ENCODE results near the gene C2CD2. TPM values are rescaled to one million over a fixed set of nuclear protein-coding genes. Genes with fewer than 3 reads are reported as not detected.

The C2CD2 gene
- total and polyA plus RNA-seq, 2 experiments from 2014 or later = 4.5 to 16.2 TPM

GRCh38 chr21:41848958-41849580 is 104.7 kb downstream of the C2CD2 start:
- Mint-ChIP-seq H3K36me3 (ENCODE audit: low read depth) (peaks cover 20% of the 10 kb centered on the region), H3K27ac (no peak overlapping the region)

More at GRCh38 chr21:41848958-41849580, 104.7 kb downstream of the C2CD2 start:
- no peak overlapping the region for H3K4me2 ChIP-seq
- no peaks in the 10 kb centered on the region for H3K79me2 ChIP-seq (replicated peaks; ENCODE audit: insufficient read depth)
- no peaks in the 10 kb centered on the region for H3K4me1 ChIP-seq (ENCODE audit: insufficient read depth)
- no peak for TF ChIP-seq ZNF114 (CRISPR knock-in tag; IDR thresholded peaks at IDR 0.05)
- TF ChIP-seq JUNB (IDR thresholded peaks at IDR 0.05; ENCODE audit: unreplicated experiment) = no peak
- no peak for TF ChIP-seq ZNF331 (CRISPR knock-in tag; IDR thresholded peaks at IDR 0.05; ENCODE audit: low read depth)
- TF ChIP-seq CTCF (conservative IDR thresholded peaks at IDR 0.05; ENCODE audit: low read depth in 2 of 2) = no peak
- TF ChIP-seq STAT1 (IDR thresholded peaks at IDR 0.05; ENCODE audit: unreplicated experiment) = no peak
- TF ChIP-seq REST (IDR thresholded peaks at IDR 0.05; ENCODE audit: unreplicated experiment) = no peak
- TF ChIP-seq CREB1 (CRISPR knock-in tag; IDR thresholded peaks at IDR 0.05; ENCODE audit: low read depth) = no peak
- no peak for TF ChIP-seq ZNF462 (CRISPR knock-in tag; IDR thresholded peaks at IDR 0.05)
- TF ChIP-seq POLR2AphosphoS5 (IDR thresholded peaks at IDR 0.05; ENCODE audit: low read depth) = no peak
- H4K20me1 ChIP-seq (replicated peaks; ENCODE audit: insufficient read depth) = 0 out of 2 replicates have a peak, but pooled peaks cover 2% of the 10 kb centered on the region
- ATAC-seq (no peak), DNase-seq (ENCODE audit: low spot score) (no peak)
- H3K9me2 ChIP-seq (ENCODE audit: insufficient read depth) = no peaks in the 10 kb centered on the region
- Mint-ChIP-seq H3K4me3 (no peak overlapping the region), H3K27me3 (ENCODE audit: insufficient read depth, low read depth, poor library complexity) (peaks cover 11% of the 10 kb centered on the region), H3K9me3 (peaks cover under 1% of the 10 kb centered on the region; the same call in 2 of the 3 replicates), H3K4me1 (peaks cover under 1% of the 10 kb centered on the region; the same call in 2 of the 3 replicates)
- no peak overlapping the region for H2AFZ ChIP-seq
- H3F3A ChIP-seq (replicated peaks; ENCODE audit: low read depth) = no peaks in the 10 kb centered on the region; the same call in 1 of the 2 replicates
- no peak overlapping the region; the same call in 1 of the 2 replicates for H3K27ac ChIP-seq (ENCODE audit: low read depth)
- no peaks in the 10 kb centered on the region for H3K27me3 ChIP-seq (ENCODE audit: insufficient read depth)
- H3K36me3 ChIP-seq (ENCODE audit: insufficient read depth) = no peaks in the 10 kb centered on the region
- H3K4me3 ChIP-seq = no peak overlapping the region
